ENCODE measurements around the gene CAPS2.

DNA sequence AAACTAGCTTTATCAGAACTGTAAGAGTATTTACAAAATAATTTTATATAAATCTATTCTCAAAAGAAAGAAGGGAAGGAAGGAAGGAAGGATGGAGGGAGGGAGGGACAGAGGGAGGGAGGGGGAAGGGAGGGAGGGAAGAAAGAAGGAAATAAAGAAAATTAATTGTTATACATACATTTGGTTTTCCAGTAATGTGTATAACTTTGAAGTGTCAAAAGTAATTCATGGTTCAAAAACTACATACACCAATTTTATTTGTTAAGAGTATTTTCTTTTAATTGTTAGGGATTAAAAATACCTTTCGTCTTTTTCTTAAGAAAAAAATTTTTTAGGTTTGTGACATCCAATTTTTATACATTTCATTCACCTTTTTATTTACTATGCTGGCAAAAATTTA is 103.0 kb downstream of the CAPS2 start:
- no peak for TF ChIP-seq GABPA (IDR thresholded peaks at IDR 0.05; ENCODE audit: low read depth)
- TF ChIP-seq CTCF (IDR thresholded peaks at IDR 0.05; ENCODE audit: insufficient read depth, low read length) = no peak
- no peak for TF ChIP-seq REST (IDR thresholded peaks at IDR 0.05; ENCODE audit: insufficient replicate concordance, low read depth)

Data from HL-60 (cell line).